Fibroblast of lung (primary cell): ENCODE data around the gene L3MBTL3. TPM values are rescaled to one million over a fixed set of nuclear protein-coding genes. Genes with fewer than 3 reads are reported as not detected.

Experiments used
- DNase-seq, 2 donors: peaks; one replicate each; pipeline versions ENCODE4 v3.0.0 to v3.0.0-alpha.2; 2010; ENCODE audit warnings: low read depth in 2 of 2
- H2AFZ ChIP-seq: 2 replicates; pipeline ENCODE4 v1.5.1; 2012; ENCODE audit warnings: low read length, control low read depth, inconsistent platforms
- H3K27ac ChIP-seq: 2 replicates; pipeline ENCODE4 v1.5.1; 2011; ENCODE audit warnings: low read length, control low read depth; ENCODE audit not compliant: insufficient read depth
- H3K27me3 ChIP-seq: 2 replicates; pipeline ENCODE4 v1.5.1; 2011; ENCODE audit warnings: mild to moderate bottlenecking, low read length; ENCODE audit not compliant: control insufficient read depth, insufficient read depth
- H3K36me3 ChIP-seq: 2 replicates; pipeline ENCODE4 v1.5.1; 2011; ENCODE audit warnings: low read length; ENCODE audit not compliant: control insufficient read depth, insufficient read depth
- H3K4me1 ChIP-seq: 2 replicates; pipeline ENCODE4 v1.5.1; 2011; ENCODE audit warnings: low read length; ENCODE audit not compliant: control insufficient read depth, insufficient read depth; ENCODE audit errors: extremely low read depth
- H3K4me2 ChIP-seq: 2 replicates; pipeline ENCODE4 v1.5.1; 2011; ENCODE audit warnings: low read length, control low read depth; ENCODE audit not compliant: insufficient read depth; ENCODE audit errors: extremely low read depth
- H3K4me3 ChIP-seq, 4 experiments: fragments of 200-600 bp in 1 of 4; sonication (generic) in 1 of 4; replicated peaks in 1 of 4; 2 replicates each; pipeline ENCODE4 v1.5.1; 2011 to 2016; ENCODE audit warnings: low read length in 4 of 4, low read depth in 3 of 4, mild to moderate bottlenecking in 3 of 4, control low read depth in 2 of 4, inconsistent platforms in 1 of 4, mixed read lengths in 1 of 4; ENCODE audit not compliant: insufficient read depth in 1 of 4; ENCODE audit errors: control extremely low read depth in 1 of 4
- H3K79me2 ChIP-seq: 2 replicates; pipeline ENCODE4 v1.5.1; 2012; ENCODE audit warnings: mild to moderate bottlenecking, low read length, inconsistent platforms; ENCODE audit not compliant: control insufficient read depth, insufficient read depth
- H3K9ac ChIP-seq: 2 replicates; pipeline ENCODE4 v1.5.1; 2011; ENCODE audit warnings: mild to moderate bottlenecking, low read length, control low read depth; ENCODE audit not compliant: insufficient read depth
- H3K9me3 ChIP-seq: 2 replicates; pipeline ENCODE4 v1.5.1; 2012; ENCODE audit warnings: low read depth, low read length; ENCODE audit not compliant: control insufficient read depth, insufficient read depth
- H4K20me1 ChIP-seq: 2 replicates; pipeline ENCODE4 v1.5.1; 2011; ENCODE audit warnings: low read length; ENCODE audit not compliant: control insufficient read depth, insufficient read depth; ENCODE audit errors: extremely low read depth
- CTCF ChIP-seq, 2 donors: IDR thresholded peaks in 1 of 2; conservative IDR thresholded peaks in 1 of 2; 1 replicate in 1 of 2; 2 replicates in 1 of 2; pipeline ENCODE4 v1.5.1; 2011 to 2012; ENCODE audit warnings: low read length in 2 of 2, control low read depth in 1 of 2, inconsistent platforms in 1 of 2, low read depth in 1 of 2, mild to moderate bottlenecking in 1 of 2
- EZH2 ChIP-seq: IDR thresholded peaks from 2 replicates; pipeline ENCODE4 v1.5.1; 2012; ENCODE audit warnings: low read length, control low read depth, mild to moderate bottlenecking; ENCODE audit errors: missing control alignments
- polyA plus RNA-seq, 2 donors: library from polyadenylated mRNA; depleted of rRNA in 1 of 2; stranded (reverse) in 1 of 2; unstranded in 1 of 2; fragments of >200 nt; gene quantifications; 2 replicates each; pipeline ENCODE4 v1.2.1, GENCODE V29; 2011 to 2012; ENCODE audit warnings: missing spikeins in 1 of 2
- total RNA-seq: library from RNA; depleted of rRNA; stranded (reverse); fragments of >200 nt; gene quantifications from 2 replicates; pipeline ENCODE4 v1.2.1, GENCODE V29; 2014

Gene L3MBTL3
- total and polyA plus RNA-seq, 2 donors (not counting 1 experiment from before 2014, with no cell fraction given), result 5.6 to 6.7 TPM

DNA sequence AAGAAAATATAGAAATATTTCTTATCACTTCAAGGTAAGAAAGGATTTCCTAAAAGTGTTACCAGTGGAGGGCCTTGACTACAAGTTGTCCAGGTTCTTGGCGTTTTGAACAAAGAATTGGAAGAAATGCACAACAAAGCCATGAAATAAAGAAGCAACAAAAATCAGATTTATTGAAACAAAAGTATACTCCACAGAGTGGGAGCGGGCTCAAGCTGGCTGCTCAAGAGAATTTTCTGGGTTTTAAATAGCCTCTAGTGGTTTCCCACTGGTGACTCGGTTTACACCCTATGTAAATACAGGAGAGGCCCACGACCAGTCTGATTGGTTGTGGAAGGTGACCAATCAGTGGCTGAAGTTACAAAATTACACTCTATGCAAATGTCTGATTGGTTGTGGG lies 140.2 kb downstream of the L3MBTL3 start:
- Histone ChIP-seq H4K20me1 (no peaks in the 10 kb centered on the region), H3K9me3 (no peaks in the 10 kb centered on the region), H3K36me3 (no peaks in the 10 kb centered on the region), H3K4me1 (no peaks in the 10 kb centered on the region), H3K79me2 (no peaks in the 10 kb centered on the region), H3K27ac (no peak overlapping the region), H3K9ac (no peak overlapping the region), H3K4me3 (no peak overlapping the region), H3K27me3 (no peaks in the 10 kb centered on the region), H3K4me2 (no peak overlapping the region), H2AFZ (no peak overlapping the region)
- DNase-seq, result no peak
- TF ChIP-seq CTCF (conservative IDR thresholded peaks at IDR 0.05 in 1 of 2, IDR thresholded peaks at IDR 0.05 in 1 of 2; ENCODE audit: low read depth in 1 of 2, low read length in 2 of 2) (no peak), EZH2 (no peak)

GRCh38 chr6:130159956-130160355 lies 141.6 kb downstream of the L3MBTL3 start:
- no peak overlapping the region for H3K4me2 ChIP-seq
- H3K79me2 ChIP-seq, result no peaks in the 10 kb centered on the region
- no peak overlapping the region for H2AFZ ChIP-seq
- peak; percentile 27 to 71 for DNase-seq
- H3K4me3 ChIP-seq, result no peak overlapping the region
- TF ChIP-seq CTCF (conservative IDR thresholded peaks at IDR 0.05 in 1 of 2, IDR thresholded peaks at IDR 0.05 in 1 of 2; ENCODE audit: low read depth in 1 of 2, low read length in 2 of 2) (no peak), EZH2 (no peak)
- H3K9ac ChIP-seq, result no peak overlapping the region
- no peaks in the 10 kb centered on the region for H3K27me3 ChIP-seq
- H3K27ac ChIP-seq, result no peak overlapping the region
- no peaks in the 10 kb centered on the region for H4K20me1 ChIP-seq
- H3K4me1 ChIP-seq, result no peaks in the 10 kb centered on the region
- H3K9me3 ChIP-seq, result no peaks in the 10 kb centered on the region
- H3K36me3 ChIP-seq, result no peaks in the 10 kb centered on the region

DNA sequence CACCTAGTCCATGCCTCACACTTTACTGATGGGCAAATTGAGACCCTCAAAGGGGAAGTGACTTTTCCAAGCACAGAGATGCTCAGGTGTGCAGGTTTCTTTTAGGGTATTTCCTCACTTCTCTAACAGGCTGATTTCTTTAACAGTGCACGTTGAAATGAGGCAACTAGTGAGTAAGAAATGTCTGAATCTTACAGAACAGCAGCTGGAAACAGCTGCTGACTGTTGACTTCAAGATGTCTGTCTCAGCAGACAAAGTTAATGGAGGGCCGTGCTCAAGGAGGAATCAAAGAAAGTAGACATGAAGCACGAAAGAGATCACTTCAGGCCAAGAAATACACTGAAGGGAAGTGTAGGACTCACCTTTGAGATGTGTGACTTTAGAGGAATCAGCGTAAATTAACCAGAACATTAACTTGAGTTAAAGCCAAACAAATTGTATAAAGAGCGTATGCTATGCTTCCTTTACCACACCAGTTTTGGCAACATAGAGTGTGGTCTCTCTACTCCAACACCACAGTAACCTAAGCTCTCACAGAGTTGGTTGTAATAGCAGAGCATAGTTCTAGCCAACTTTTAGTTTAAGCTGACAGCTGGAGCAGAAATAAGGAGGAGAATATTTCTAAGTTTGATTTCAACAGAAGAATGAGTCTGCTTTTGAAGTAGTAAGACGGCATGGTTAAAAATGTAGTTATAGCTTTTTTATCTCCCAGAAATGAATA lies 143.5 kb downstream of the L3MBTL3 start:
- no peaks in the 10 kb centered on the region for H3K9me3 ChIP-seq
- peak overlapping the region; percentile 34 for H3K27ac ChIP-seq
- peak; percentile 78 to 93 for DNase-seq
- H3K27me3 ChIP-seq, result no peaks in the 10 kb centered on the region
- H3K79me2 ChIP-seq, result no peaks in the 10 kb centered on the region
- H4K20me1 ChIP-seq, result no peaks in the 10 kb centered on the region
- H3K36me3 ChIP-seq, result no peaks in the 10 kb centered on the region
- H3K4me3 ChIP-seq, result no peak overlapping the region
- no peaks in the 10 kb centered on the region for H3K4me1 ChIP-seq
- H2AFZ ChIP-seq, result peak overlapping the region; percentile 63
- no peak overlapping the region for H3K9ac ChIP-seq
- H3K4me2 ChIP-seq, result peak overlapping the region; percentile 32
- TF ChIP-seq EZH2, result no peak
- TF ChIP-seq CTCF (conservative IDR thresholded peaks at IDR 0.05 in 1 of 2, IDR thresholded peaks at IDR 0.05 in 1 of 2; ENCODE audit: low read depth in 1 of 2, low read length in 2 of 2), result no peak
